Raji (cell line): ENCODE measurements around the gene ATP2B2.

Experiments
- POLR2A ChIP-seq: IDR thresholded peaks from 2 replicates; pipeline ENCODE4 v1.6.1; 2011; ENCODE audit warnings: low read depth, low read length, control low read depth; ENCODE audit not compliant: insufficient read depth

ATP2B2 gene

DNA sequence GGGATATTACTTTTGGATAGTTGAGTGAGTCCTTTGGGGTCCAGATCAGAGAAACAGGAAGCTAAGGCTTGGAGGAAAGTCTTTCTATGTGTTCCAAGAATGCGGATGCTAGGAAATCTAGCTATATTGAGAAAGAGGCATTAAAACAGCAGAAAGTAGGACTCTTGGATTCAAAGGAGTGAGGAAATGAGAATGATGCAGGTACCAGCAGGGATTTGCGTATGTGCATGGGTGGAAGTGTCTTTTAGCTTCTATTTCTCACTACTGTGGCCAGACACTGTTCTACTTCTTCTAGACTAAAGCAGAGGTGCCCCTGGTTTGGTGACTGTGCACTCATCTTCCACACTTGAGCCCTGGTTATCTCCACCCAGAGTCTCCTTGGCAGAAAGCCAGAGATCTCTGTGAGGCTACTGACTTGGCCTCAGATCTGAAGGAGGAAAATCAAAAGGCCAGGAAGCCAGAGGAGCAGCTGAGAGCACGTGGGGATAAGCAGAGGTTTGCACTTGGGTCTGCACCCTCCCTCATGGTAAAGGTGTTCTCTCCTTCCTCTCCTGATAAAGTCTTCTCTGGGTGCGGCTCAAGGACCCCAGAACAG is 44.3 kb downstream of the ATP2B2 start:
- TF ChIP-seq POLR2A: no peak

DNA sequence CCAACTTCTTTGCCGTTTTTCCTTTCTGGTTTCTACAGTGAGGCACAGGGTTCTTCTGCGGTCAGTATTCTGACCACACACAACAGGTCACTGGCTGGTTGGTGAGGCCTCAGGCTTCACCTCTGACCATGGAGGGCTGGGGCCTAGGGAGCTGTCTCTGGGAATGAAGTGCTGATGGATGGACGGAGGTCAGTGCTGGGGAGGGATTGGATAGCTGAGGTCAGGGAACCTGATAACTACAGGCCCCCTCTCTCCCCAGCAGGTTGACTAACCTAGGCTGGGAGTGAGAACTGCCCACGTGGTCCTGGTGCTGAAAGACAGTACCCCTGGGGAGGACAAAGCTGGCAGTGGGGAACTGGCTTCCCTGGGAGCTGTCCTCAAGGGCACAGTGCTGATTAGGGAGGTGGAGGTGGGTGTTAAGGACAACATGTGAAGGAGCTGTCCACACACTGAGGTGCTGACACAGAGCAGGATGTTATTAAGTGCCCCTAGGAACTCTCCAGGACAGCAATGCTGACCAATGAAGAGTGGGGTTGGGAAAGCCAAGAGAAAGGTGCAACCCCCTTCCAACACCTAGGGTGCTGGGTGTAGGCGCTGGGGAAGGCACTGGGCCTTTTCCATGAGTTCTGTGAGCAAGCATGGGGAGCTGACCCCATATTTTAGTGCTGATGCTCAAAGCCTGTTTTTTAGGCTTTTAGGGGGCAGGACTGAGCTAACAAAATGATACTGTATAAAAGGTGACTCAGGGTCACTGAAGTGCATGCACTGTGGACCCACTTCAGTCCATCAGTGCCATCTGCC is 45.2 kb downstream of the ATP2B2 start:
- no peak for TF ChIP-seq POLR2A

DNA sequence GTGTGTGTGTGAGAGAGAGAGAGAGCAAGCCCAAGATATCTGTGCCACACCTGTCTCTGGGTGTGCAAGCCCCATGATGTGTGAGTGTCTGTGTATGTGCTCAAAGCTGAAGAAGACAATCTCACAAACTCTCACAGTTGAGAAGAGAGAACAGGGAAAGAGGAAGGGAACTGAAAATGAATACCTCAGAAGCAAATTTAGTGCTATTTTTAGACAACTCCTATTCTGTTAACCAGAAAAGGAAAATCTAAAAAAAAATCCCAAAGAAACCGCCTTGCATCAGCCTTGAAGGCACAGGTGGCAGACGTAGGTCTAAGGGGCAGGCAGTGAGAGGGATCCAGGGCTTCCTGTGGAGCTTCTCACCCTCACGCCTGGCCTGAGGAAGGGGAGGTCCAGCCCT is 47.8 kb downstream of the ATP2B2 start:
- no peak for TF ChIP-seq POLR2A

DNA sequence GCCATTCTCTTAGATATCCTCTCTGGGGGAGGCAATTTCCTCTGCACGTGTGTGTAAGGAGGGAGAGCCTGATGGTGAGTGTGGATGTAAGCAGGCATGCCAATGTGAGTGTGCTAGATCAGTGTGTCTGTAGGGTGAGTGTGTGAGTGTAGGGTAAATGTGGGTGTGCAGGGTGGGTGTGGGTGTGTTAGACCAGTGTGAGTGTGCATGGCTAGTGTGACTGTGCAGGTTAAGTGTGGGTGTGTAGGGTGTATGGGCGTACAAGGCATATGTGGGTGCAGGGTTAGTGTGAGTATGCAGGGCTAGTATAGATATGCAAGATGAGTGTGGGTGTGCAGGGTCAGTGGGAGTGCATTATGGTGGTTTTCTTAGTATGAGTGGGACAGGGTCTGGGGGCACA is 48.4 kb downstream of the ATP2B2 start:
- no peak for TF ChIP-seq POLR2A

DNA sequence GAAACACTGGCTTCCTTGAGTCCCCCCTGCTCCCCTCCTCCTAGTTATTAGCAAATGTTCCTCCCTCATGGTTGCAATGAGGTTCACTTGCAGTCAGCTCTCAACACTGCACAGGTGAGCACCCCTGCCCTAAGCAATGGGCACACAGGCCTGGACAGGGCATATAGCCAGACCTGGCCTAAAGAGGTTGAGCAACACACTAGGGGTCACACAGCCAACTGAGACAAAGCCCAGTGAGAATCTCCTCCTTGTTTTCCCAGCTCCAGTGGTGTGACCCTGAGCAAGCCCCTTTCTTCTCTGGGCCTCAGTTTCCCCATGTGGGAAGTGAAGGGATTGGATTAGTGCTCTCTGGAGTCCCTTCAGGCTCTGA is 49.9 kb downstream of the ATP2B2 start:
- TF ChIP-seq POLR2A: no peak

DNA sequence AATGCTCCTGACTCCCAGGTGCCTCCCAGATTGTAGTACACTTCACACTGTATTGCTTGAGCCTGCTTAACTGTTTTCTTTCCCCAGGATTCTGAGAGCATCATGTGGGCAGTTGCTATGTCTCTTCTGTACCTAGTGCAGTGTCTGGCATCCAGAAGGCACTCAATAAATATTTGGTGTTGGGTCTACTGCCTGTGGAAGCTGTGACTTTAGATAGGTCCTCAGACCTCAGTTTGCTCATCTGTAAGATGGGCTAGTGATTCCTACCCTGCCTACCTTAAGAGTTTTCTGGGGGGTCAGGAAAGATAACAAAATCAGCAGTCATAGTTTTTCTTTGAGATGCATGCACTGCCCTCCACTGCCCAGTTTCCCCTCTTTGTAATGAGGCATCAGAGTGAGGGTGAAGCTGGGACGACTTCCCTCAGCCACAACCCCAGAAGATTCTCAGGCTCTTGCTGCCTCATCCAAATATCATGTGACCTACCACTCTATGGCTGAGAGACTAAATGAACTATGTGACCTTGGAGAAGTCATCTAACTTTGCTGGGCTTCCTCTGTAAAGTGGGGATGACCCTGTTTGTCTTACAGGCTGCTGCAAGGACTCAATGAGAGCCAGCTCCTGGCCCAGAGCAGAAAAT is 50.4 kb downstream of the ATP2B2 start:
- no peak for TF ChIP-seq POLR2A

DNA sequence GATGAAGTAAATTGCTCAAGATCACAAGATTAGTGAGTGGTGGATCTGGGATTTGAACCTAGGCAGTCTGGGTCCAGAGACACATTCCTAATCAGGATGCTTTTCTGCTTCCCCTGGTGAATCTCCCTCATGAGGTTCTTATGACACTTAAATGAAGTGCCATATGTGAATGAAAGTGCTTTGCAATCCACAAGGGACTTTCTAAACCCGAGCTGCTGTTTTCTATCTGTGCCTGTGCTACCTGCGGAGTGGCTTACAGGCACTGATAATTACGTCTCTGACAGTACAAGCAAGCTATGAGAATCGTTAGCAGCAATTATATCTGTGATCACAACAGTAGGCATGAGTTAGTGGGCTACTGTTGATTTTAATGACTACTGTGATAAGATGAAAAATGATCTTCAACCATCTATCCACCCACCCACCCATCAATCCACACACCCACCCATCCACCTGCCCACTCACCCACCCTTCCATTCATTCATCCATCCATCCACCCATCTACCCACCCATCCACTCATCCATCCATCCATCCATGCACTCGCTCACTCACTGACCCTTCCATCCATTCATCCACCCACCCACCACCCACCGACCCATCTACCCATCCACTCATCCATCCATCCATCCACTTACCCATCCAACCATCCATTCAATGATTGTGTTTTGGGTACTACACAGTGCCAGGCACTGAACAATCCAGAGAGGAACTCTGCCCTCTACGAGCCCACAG is 51.8 kb downstream of the ATP2B2 start:
- no peak for TF ChIP-seq POLR2A

DNA sequence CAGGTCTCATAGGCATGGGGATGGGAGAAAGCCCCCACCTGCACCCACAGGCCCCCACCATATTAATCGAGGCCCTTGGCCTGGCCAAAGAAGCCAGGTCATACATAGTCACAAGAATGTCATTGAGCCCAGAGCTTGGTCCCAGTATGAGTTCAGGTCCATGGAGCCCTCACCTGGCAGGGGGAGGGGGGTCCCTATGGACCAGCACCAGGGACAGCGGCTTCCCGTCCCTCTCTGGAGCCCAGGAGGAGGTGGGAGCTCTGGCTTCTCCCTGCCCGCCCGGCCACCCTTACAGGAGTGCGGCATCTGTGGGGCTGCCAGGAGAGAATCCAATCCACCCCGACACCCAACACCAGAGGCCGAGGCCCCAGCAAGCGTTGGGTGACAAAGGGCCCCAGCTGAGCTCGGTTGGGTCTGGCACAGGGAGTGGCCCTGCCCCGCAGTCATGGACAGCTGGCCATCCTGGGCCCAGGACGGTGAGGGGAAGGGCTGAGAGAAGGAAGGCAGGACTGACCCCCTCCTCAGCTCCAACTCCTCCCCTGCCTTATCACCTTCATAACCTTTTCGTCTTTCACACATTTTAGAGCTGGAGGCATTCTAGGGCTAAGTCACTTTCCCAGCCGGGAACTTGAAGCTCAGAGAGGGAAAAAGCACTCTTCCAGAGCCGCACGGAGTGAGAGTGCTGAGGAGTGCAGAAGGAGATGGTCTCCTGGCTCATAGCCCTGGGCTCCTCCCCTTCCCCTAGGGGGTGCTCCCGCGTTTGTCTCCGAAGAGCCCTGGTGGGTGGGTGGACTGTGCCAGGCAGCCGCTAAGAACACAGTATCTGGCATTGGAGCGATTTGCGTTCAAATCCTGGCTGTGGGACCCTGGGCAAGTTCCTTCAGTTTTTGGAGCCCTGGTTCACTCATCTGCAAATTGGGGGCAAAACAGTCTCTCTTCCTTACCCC is 54.6 kb downstream of the ATP2B2 start:
- TF ChIP-seq POLR2A: no peak

DNA sequence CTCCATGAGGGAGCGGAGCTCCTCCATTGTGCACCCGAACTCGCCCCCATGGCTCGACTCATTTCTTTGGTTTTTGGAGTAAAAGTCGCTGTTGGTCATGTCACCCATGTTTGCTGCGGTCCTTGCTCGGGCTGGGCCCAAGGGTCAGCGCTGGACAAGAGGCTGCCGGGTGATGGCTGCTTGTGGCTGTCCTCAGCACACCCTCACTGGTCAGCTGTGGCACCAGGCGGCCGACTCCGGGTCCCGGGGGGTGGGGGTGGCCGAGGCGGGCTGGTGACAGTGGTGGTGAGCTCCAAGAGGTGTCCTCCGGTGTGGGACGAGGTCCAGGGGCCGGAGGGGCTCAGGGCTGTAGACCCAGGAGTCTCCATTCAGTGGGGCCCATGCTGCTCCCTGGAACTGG is 56.0 kb downstream of the ATP2B2 start:
- TF ChIP-seq POLR2A: no peak

DNA sequence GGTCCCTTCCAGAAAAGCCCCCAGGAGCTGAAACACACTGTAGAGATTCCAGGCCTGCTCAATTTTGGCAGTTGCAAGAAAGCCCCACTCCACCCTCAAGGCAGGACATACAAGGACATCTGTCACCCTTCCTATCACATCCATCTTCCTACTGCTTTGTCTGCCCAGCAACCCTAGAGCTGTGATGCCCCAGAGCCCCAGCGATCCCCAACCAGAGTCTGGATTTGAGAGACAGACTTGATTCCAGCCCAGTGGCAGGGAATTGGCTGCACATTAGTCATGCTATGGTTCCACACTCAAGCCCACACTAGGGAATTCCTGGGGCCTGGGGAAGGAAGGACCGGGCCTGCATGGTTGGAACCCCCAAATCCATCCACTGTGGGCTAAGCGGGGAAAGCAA is 56.8 kb downstream of the ATP2B2 start:
- TF ChIP-seq POLR2A: no peak

DNA sequence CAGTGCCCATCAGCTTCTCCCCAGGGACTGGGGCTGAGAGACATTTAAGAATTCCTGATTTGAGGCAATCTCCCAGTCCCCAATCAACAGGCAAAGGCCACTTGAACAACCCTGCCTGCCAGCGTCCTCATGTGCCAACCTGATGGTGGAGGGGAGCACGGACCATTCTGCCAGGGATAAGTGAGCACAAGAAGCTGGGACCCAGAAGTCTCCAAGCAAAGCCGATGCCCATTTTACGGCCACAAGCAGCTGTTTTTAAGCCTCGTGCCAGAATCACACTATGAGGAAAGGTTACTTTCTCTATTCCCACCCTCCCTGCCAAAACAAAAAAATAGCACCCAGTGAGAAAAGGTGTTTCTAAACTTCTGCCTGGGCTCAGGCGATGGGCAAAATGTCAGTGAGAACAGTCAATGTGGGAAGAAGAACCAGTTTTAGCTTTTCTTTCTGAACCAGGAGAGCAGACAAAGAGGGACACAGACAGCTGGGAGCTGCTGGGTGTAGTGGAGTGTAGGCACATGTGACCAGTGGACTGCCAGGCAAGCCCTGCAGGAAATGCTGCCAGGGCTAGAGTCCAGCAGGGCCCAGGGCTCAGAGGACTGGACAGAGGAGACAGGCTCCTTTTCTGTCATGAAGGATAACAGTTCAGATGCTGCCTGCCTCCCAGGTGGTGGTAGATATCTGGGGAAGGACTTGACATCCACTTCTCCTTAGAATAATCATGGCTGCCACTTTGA is 57.7 kb downstream of the ATP2B2 start:
- TF ChIP-seq POLR2A: no peak

DNA sequence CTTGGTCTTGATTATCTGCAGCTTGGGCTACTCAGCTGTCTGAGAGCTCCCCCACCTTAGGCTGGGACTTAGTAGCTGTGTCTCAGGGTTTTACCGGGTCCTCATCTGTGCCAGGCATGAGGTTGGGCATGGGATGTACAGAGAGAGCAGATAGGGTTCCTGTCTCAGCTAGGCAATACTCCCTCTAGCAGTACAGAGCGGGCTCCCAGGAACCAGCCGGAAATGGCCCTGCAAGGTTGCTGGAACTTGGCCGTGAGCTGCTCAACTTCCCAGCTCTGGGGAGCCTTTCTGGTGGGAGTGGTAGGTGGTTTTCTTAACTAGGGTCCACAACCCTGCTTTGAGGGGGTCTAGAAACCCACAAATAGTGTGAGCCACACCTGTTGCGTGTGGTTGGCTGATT is 58.3 kb downstream of the ATP2B2 start:
- no peak for TF ChIP-seq POLR2A

DNA sequence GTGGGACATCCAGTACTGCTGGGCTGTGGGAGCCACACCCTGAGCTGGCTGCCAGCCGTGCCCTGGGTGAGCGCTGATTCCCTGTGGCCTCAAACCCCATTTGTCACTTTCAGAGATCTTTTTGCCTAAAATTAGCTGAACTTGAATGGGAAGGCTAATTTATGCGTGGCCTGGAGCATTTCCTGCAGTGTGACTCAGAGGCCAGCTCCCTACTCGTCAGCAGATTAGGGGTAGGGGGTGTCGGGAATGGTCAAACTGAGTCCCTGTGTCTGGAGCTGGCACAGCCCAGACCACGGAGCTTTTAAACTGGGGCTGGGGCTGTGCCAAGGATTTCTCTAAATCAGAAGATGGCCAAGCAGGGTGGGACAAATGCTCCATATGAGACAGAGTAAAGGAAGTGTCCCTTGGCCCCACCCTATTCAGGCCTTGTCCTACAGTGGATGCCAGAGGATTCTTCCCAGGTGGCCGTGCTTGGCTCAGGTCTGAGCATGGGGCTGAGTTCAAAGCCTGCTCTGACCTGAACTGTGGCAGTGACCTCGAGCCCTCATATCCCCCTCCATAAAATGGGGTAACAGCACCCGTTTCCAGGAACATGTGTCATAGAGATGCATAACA is 59.7 kb downstream of the ATP2B2 start:
- no peak for TF ChIP-seq POLR2A

DNA sequence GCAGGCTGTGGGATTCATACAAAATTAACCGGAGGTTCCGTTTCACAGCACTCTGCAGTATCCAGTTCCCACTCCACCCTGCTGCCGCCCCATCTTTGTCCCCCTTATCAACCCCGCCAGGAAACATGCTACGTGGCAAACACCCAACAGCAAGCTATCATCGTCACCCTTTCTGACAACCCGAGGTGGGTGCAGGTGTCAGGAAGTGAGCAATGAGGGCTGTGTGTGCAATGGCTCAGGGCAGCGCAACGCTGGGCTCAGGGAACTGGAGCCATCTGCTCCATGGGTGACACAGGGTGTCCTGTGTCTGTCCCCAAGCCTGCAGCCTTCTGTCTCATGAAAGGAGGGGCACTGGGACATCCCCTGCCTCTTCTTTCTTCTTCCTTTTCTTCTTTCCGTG is 60.9 kb downstream of the ATP2B2 start:
- TF ChIP-seq POLR2A: no peak
